Uterus (tissue), 4 donors: Measurements from ENCODE around the gene KRTAP12-1. TPM values are rescaled to one million over a fixed set of nuclear protein-coding genes. Genes with fewer than 3 reads are reported as not detected.

Experiments
- DNase-seq, 2 donors: peaks; one replicate each; pipeline ENCODE4 v3.0.0-alpha.2; 2019 to 2020
- H3K27ac ChIP-seq, 2 donors: fragments of 200-600 bp; sonication (generic); 1 replicate in 1 of 2; 2 replicates in 1 of 2; pipeline ENCODE4 v1.5.1; 2016 to 2018
- H3K27me3 ChIP-seq, 2 donors: fragments of 200-600 bp; sonication (generic); one replicate each; pipeline ENCODE4 v1.5.1; 2018 to 2019; ENCODE audit warnings: control low read depth in 1 of 2
- H3K36me3 ChIP-seq, 2 donors: fragments of 200-600 bp; sonication (generic); one replicate each; pipeline ENCODE4 v1.5.1; 2019; ENCODE audit warnings: control low read depth in 1 of 2
- H3K4me1 ChIP-seq, 2 donors: fragments of 200-600 bp; sonication (generic); one replicate each; pipeline ENCODE4 v1.5.1; 2018 to 2019; ENCODE audit warnings: control low read depth in 1 of 2
- H3K4me3 ChIP-seq, 2 donors: fragments of 200-600 bp; sonication (generic); 1 replicate in 1 of 2; 2 replicates in 1 of 2; pipeline ENCODE4 v1.5.1; 2018 to 2019; ENCODE audit warnings: mild to moderate bottlenecking in 1 of 2
- H3K9me3 ChIP-seq, 2 donors: fragments of 200-600 bp; sonication (generic); one replicate each; pipeline ENCODE4 v1.5.1; 2019; ENCODE audit warnings: control low read depth in 1 of 2
- POLR2A ChIP-seq, 2 donors: fragments of 450-650 bp; IDR thresholded peaks; one replicate each; pipeline ENCODE4 v1.6.1; 2016; ENCODE audit warnings: antibody characterized with exemption in 2 of 2, mild to moderate bottlenecking in 1 of 2, moderate library complexity in 1 of 2
- intact Hi-C: fragments of 100-400 bp; cut with DNase I; formaldehyde crosslinking; loops from one replicate; pipeline ENCODE4 v1.15.1; 2023; ENCODE audit warnings: low total_unique reads
- total RNA-seq, 4 donors: library from RNA; depleted of rRNA in 3 of 4; stranded (reverse); fragments of >200 nt in 3 of 4; gene quantifications; one replicate each; pipeline versions ENCODE4 v1.1.0 to v1.2.4, GENCODE V29; 2014 to 2023
- TF ChIP-seq, protein P1 (sequence below), 4 experiments: fragments of 200-600 bp in 2 of 4; fragments of 450-650 bp in 2 of 4; sonication (generic) in 2 of 4; IDR thresholded peaks; one replicate each; pipeline ENCODE4 v1.5.1; 2016 to 2019; ENCODE audit warnings: antibody characterized with exemption in 4 of 4, mild to moderate bottlenecking in 2 of 4, moderate library complexity in 1 of 4
- donor health status: DM: yes; HTN: yes; CAD: no.

The KRTAP12-1 gene
- total RNA-seq, 4 donors from 2014 or later: 1.5 TPM; not detected in 3

DNA sequence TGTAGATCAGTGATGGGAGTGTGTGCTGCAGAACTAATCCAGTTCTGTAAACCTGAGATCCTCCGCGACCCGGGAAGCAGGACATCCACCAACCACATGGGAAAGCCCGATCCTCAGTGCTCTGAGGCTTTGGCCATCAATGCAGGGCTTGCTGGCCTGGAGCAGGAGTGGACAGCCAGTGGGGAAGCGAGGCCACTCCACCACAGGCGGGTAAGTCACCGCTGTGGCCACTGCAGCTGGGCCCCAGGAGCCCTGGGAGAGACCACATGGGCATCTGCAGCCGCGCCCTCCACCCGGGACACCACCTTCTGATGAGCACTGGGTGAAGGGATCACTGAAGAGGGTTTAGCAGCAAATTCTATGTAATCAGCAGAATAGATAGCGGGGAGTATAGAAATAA, 811 bp downstream of the KRTAP12-1 start:
- intact Hi-C loops: no loop called here
- DNase-seq: no peak
- no peaks in the 10 kb centered on the region for H3K9me3 ChIP-seq

GRCh38 chr21:44677881-44678280, 4.1 kb downstream of the KRTAP12-1 start:
- H3K27me3 ChIP-seq: no peaks in the 10 kb centered on the region
- no peaks in the 10 kb centered on the region for H3K4me1 ChIP-seq
- no peak overlapping the region for H3K4me3 ChIP-seq
- no peak overlapping the region for H3K27ac ChIP-seq
- DNase-seq: no peak
- intact Hi-C loops: no loop called here
- TF ChIP-seq, protein P1, sequence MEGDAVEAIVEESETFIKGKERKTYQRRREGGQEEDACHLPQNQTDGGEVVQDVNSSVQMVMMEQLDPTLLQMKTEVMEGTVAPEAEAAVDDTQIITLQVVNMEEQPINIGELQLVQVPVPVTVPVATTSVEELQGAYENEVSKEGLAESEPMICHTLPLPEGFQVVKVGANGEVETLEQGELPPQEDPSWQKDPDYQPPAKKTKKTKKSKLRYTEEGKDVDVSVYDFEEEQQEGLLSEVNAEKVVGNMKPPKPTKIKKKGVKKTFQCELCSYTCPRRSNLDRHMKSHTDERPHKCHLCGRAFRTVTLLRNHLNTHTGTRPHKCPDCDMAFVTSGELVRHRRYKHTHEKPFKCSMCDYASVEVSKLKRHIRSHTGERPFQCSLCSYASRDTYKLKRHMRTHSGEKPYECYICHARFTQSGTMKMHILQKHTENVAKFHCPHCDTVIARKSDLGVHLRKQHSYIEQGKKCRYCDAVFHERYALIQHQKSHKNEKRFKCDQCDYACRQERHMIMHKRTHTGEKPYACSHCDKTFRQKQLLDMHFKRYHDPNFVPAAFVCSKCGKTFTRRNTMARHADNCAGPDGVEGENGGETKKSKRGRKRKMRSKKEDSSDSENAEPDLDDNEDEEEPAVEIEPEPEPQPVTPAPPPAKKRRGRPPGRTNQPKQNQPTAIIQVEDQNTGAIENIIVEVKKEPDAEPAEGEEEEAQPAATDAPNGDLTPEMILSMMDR (IDR thresholded peaks at IDR 0.05): no peak
- no peak for TF ChIP-seq POLR2A (IDR thresholded peaks at IDR 0.05)
- H3K9me3 ChIP-seq: no peaks in the 10 kb centered on the region
- H3K36me3 ChIP-seq: no peaks in the 10 kb centered on the region

More for the DNA sequence above, 811 bp downstream of the KRTAP12-1 start:
- Histone ChIP-seq H3K27ac (no peak overlapping the region), H3K4me3 (no peak overlapping the region), H3K36me3 (no peaks in the 10 kb centered on the region), H3K27me3 (no peaks in the 10 kb centered on the region), H3K4me1 (no peaks in the 10 kb centered on the region)
- no peak for TF ChIP-seq POLR2A (IDR thresholded peaks at IDR 0.05)
- TF ChIP-seq, protein P1 (IDR thresholded peaks at IDR 0.05): no peak

DNA sequence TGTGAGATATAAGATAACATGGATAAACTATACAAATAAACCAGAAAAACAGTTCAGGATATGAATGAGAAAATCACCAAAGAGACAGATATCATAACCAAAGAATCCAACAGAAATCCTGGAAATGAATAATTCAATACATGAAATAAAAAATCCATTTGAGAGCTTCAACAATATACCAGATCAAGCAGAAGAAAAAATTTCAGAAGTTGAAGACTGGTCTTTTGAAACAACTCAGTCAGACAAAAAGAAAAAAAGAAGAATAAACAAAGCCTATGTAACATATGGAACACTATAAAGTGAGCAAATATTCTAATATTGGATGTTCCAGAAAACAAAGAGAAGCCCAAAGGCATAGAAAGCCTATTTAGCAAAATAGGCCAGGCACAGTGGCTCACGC, 10.1 kb downstream of the KRTAP12-1 start:
- Histone ChIP-seq H3K9me3 (peaks cover 0 to 6% of the 10 kb centered on the region in 2 donors), H3K27ac (no peak overlapping the region), H3K4me1 (no peaks in the 10 kb centered on the region), H3K27me3 (no peaks in the 10 kb centered on the region), H3K36me3 (no peaks in the 10 kb centered on the region), H3K4me3 (no peak overlapping the region)
- intact Hi-C loops: no loop called here
- DNase-seq: no peak
- TF ChIP-seq, protein P1 (IDR thresholded peaks at IDR 0.05): no peak
- no peak for TF ChIP-seq POLR2A (IDR thresholded peaks at IDR 0.05)

DNA sequence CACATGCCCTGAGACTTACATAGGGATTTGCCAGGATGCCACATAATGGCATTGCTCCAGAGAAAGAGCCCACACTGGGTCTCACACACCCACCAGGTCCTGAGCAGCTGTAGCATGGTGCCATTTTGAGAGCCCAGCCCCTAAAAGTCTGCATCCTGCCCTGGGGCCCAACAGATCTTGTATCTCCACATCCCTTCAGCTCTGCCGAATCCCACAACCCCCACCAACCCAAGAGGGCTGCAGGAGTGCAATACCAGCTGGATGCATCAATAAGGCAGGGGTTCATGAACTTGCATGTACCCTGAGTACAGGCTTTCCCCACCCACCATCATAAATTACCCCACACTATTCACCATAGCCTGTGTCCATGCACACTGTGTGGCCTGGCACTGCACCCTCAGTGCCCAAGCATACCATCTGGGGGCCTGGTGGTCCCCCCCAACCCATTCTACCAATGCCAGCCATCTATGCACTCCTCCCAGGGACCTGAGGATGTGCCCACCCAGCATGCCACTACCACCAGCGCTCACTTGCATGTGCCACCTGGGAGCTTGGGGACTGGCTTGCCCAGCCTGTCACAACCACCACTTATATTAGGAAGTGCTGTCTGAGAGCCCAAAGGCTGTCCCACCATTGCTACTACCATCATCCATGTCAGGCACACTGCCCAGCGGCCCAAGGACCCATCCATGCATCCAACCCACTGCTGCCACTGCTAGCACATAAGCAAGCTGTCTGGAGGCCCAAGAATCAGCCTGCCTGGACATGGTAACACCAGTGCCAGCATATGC, 11.1 kb downstream of the KRTAP12-1 start:
- H3K4me3 ChIP-seq: no peak overlapping the region
- H3K4me1 ChIP-seq: no peaks in the 10 kb centered on the region
- no peak overlapping the region for H3K27ac ChIP-seq
- no peaks in the 10 kb centered on the region for H3K27me3 ChIP-seq
- no peaks in the 10 kb centered on the region for H3K36me3 ChIP-seq
- no peak for DNase-seq
- intact Hi-C loops: no loop called here
- H3K9me3 ChIP-seq: peaks cover 0 to 6% of the 10 kb centered on the region in 2 donors
- TF ChIP-seq, protein P1 (IDR thresholded peaks at IDR 0.05): no peak
- TF ChIP-seq POLR2A (IDR thresholded peaks at IDR 0.05): no peak

GRCh38 chr21:44667612-44668011, 14.4 kb downstream of the KRTAP12-1 start:
- TF ChIP-seq POLR2A (IDR thresholded peaks at IDR 0.05): no peak
- TF ChIP-seq, protein P1 (IDR thresholded peaks at IDR 0.05): no peak
- no peak for DNase-seq
- Histone ChIP-seq H3K4me3 (no peak overlapping the region), H3K27ac (no peak overlapping the region), H3K36me3 (no peaks in the 10 kb centered on the region), H3K4me1 (no peaks in the 10 kb centered on the region), H3K9me3 (peaks cover 0 to 6% of the 10 kb centered on the region in 2 donors), H3K27me3 (no peaks in the 10 kb centered on the region)
- intact Hi-C loops: no loop called here
